GM12872 (cell line): Measurements from ENCODE around the gene RPL12.

Source experiments
- CTCF ChIP-seq: IDR thresholded peaks from 3 replicates; pipeline ENCODE4 v1.5.1; 2011; ENCODE audit warnings: low read depth, mild to moderate bottlenecking, low read length, moderate library complexity; ENCODE audit not compliant: insufficient read depth

RPL12 gene

GRCh38 chr9:127411122-127411521 is 40.1 kb downstream of the RPL12 start:
- no peak for TF ChIP-seq CTCF

- TF ChIP-seq CTCF: no peak
Measured at GRCh38 chr9:127407492-127407843, 43.7 kb downstream of the RPL12 start.

- TF ChIP-seq CTCF: no peak
Measured at GRCh38 chr9:127406799-127407491, 44.3 kb downstream of the RPL12 start.

- TF ChIP-seq CTCF: no peak
Measured at GRCh38 chr9:127405344-127406125, 45.7 kb downstream of the RPL12 start.

GRCh38 chr9:127404631-127405030 is 46.6 kb downstream of the RPL12 start:
- no peak for TF ChIP-seq CTCF

GRCh38 chr9:127403507-127404192 is 47.6 kb downstream of the RPL12 start:
- no peak for TF ChIP-seq CTCF

GRCh38 chr9:127402401-127403090 is 48.7 kb downstream of the RPL12 start:
- no peak for TF ChIP-seq CTCF
